Epithelial cell of proximal tubule (primary cell): ENCODE measurements around the gene PGRMC2. TPM values are rescaled to one million over a fixed set of nuclear protein-coding genes. Genes with fewer than 3 reads are reported as not detected.
A peak's percentile ranks its signal among the peaks of the same experiment; 100 is the strongest.

Experiments
- DNase-seq: peaks from one replicate; pipeline ENCODE4 v3.0.0-alpha.2; 2011; ENCODE audit warnings: low read depth
- H3K4me3 ChIP-seq: 2 replicates; pipeline ENCODE4 v1.5.1; 2011; ENCODE audit warnings: low read depth, mild to moderate bottlenecking, low read length
- total RNA-seq: library from RNA; depleted of rRNA; stranded (reverse); fragments of >200 nt; gene quantifications from 2 replicates; pipeline ENCODE4 v1.2.3, GENCODE V29; 2015
- TF ChIP-seq, protein P1 (sequence below): conservative IDR thresholded peaks from 2 replicates; pipeline ENCODE4 v1.5.1; 2012; ENCODE audit warnings: low read depth, mild to moderate bottlenecking, low read length

PGRMC2 gene
- total RNA-seq, 1 donor from 2014 or later: 7.7 TPM

DNA sequence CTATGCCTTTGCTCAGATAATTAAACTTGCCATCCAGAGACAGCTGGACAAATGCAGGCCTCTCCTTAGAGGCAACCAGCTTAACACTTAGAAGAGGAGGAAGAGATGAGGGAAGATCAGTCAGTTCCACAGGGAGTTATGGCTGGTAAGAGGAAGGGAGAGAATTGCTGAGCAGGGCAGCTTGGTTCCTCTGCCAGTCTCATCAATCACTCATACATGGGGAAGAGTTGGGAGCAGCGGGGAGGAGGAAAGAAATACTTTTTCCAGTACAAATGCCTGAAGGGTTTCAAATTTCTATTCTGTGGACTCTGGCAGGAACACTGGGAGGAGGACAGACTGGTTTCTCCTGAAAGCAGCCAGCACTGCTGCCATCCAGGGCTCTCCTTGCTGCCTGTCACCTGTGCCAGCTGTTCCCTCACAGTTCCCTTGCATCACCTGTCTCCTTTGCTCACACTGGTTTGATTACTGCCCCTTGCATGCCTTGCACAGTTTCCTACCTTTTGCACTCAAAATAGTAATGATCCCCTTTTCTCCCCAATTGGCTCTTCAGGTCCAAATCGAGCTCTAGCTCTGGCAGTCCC, 59.5 kb downstream of the PGRMC2 start:
- H3K4me3 ChIP-seq: no peak overlapping the region
- no peak for DNase-seq
- TF ChIP-seq, protein P1, sequence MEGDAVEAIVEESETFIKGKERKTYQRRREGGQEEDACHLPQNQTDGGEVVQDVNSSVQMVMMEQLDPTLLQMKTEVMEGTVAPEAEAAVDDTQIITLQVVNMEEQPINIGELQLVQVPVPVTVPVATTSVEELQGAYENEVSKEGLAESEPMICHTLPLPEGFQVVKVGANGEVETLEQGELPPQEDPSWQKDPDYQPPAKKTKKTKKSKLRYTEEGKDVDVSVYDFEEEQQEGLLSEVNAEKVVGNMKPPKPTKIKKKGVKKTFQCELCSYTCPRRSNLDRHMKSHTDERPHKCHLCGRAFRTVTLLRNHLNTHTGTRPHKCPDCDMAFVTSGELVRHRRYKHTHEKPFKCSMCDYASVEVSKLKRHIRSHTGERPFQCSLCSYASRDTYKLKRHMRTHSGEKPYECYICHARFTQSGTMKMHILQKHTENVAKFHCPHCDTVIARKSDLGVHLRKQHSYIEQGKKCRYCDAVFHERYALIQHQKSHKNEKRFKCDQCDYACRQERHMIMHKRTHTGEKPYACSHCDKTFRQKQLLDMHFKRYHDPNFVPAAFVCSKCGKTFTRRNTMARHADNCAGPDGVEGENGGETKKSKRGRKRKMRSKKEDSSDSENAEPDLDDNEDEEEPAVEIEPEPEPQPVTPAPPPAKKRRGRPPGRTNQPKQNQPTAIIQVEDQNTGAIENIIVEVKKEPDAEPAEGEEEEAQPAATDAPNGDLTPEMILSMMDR: no peak

- TF ChIP-seq, protein P1: no peak
- no peak for DNase-seq
Measured at GRCh38 chr4:128225148-128225547, 62.5 kb downstream of the PGRMC2 start.

GRCh38 chr4:128221586-128221985, 66.0 kb downstream of the PGRMC2 start:
- DNase-seq: no peak
- TF ChIP-seq, protein P1: no peak
- H3K4me3 ChIP-seq: no peak overlapping the region

More at GRCh38 chr4:128225148-128225547, 62.5 kb downstream of the PGRMC2 start:
- no peak overlapping the region for H3K4me3 ChIP-seq

- TF ChIP-seq, protein P1: peak; percentile 41
- H3K4me3 ChIP-seq: no peak overlapping the region
- no peak for DNase-seq
Measured at GRCh38 chr4:128220286-128221235, 67.1 kb downstream of the PGRMC2 start.

Other genes with a start within 250 kb of the PGRMC2 start
- gene LARP1B, start 226.5 kb downstream of the PGRMC2 start, total RNA-seq: 20.3 and 25.7 TPM in 2 replicates